GM19452 (cell line): ENCODE measurements around the gene DCAF12.
"Not testable (repeated sequence)": the region's sequence is repeated elsewhere in the genome, so short reads cannot be mapped to it uniquely, and the experiment has no call there.

Experiments used
- ATAC-seq: cut with Tn5 transposase; IDR thresholded peaks from one replicate; pipeline ENCODE4 v1.9.1; 2021; ENCODE audit not compliant: unreplicated experiment

The DCAF12 gene

DNA sequence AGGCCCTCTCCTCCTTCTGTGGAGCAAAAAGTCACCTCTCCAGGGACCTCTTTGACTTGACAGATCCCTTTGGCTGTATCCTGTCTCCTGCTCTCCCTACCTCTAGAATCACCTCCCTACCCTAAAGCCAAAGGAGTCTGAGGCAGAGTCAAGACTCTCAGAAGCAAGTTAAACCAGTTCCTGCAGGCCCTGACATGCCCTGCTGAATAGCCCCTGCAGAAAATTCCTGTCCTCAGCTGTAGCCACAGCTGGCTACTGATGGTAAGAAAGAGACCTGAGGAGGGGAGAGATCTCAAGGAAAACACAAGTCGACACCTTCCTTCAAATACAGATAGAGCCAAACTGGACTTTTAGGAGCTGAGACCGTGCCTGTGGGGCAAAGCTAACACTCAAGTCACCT lies 54.1 kb downstream of the DCAF12 start:
- no peak for ATAC-seq

GRCh38 chr9:34070606-34071324 lies 55.7 kb downstream of the DCAF12 start:
- no peak for ATAC-seq

DNA sequence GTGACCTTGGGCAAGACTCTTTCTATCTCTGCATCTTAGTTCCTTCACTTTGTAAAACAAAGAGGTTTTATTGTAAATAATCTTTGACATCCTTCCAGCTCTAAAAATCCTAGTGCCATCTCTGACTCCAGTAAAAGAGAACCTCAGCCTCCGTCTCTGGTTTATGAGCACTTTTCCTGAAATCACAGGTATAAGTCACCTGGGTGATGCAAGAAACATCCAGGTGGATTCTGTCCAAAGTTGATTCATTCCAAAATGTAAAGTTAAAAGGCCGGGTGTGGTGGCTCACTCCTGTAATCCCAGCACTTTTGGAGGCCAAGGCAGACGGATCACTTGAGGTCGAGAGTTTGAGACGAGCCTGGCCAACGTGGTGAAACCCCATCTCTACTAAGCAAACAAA lies 56.7 kb downstream of the DCAF12 start:
- no peak for ATAC-seq

GRCh38 chr9:34065541-34065940 lies 61.0 kb downstream of the DCAF12 start:
- ATAC-seq, result no peak

- no peak for ATAC-seq
Measured at GRCh38 chr9:34059954-34060353, 66.5 kb downstream of the DCAF12 start.

- ATAC-seq, result no peak
Measured at GRCh38 chr9:34059281-34059680, 67.2 kb downstream of the DCAF12 start.

DNA sequence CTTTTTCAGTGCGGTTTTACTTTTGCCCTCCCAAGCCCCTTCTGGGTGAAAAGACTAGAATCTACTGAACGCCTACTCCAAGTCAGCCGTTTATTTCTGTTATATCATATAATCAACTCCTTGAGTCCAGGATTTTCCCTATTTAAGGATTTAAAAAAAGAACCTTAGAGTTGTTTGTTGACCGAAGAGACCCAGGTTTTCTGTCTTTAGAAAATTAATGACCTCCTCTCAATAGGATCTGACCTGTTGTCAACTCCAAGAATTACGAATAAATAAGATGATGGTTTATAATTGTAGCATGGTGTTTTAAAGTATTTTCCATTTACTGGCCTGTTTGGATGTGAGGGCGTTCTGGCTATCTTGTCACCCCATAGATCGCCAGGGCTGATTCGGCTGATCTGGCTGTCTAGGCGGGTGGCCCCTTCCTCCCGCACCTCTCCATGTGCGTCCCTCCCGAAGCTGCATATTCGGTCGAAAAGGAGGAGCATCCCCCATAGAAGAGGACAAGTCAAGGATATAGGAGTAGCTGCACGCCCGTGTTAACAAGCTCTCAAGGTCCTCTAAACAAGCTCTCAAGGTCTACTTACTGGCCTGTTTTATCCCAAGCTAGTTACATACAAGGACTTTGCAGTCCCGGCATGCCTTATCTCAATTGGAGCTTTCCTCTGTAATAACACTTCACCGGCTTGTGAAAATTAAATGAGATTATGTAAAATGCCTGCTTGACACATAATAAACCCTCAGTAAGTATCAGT lies 76.7 kb downstream of the DCAF12 start:
- no peak for ATAC-seq

GRCh38 chr9:34048727-34049629 lies 77.5 kb downstream of the DCAF12 start, which contains the start of gene UBAP2:
Gene UBAP2 (minus strand): TSS chr9:34048887. CDS start chr9:34017148, 31,739 bp downstream.
- ATAC-seq, result peak; percentile 74

DNA sequence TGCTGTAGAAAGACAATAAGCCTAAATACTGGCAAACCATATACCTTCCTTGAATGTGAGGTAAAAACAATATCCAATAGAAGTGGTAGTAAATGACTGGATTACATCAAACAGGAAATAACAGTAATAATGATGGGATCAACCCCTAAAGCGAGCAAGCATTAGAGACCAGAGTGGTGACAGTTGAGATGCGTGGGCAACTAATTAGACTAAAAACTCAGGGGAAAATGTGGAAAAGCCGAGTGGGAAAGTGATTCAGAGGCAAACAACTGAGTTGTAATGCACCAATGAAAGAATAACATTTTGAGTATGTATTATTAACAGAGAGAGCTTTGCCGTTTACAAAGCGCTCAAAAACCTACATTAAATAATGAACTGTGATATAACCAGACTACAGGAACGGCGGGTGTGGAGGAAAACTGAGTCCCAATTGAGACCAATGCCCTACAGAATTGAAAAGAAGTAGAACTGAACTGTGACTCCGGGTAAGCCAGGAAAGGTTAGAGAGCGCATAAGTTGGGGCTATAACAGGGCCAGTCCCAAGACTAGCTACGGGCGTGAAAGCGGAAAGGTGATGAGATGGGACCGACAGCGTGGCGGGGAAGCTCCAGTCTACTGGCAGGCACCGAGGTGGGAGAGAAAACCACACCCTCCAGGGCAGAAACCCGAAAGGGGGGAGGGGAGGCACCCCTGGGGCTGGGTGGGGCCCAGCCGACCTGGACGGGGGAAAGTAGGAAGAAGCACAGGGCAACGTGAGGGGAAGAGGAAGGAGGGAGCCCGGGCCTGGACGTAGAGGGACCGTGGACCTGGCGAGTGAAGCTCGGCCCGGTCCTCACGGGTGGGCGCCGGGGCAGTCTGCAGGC lies 78.4 kb downstream of the DCAF12 start:
- peak; percentile 25 for ATAC-seq

GRCh38 chr9:34046784-34047379 lies 79.6 kb downstream of the DCAF12 start:
- ATAC-seq, result no peak

- ATAC-seq, result no peak
Measured at GRCh38 chr9:34045903-34046302, 80.6 kb downstream of the DCAF12 start.

- not testable (repeated sequence) for ATAC-seq
Measured at GRCh38 chr9:34042074-34042473, 84.4 kb downstream of the DCAF12 start.

DNA sequence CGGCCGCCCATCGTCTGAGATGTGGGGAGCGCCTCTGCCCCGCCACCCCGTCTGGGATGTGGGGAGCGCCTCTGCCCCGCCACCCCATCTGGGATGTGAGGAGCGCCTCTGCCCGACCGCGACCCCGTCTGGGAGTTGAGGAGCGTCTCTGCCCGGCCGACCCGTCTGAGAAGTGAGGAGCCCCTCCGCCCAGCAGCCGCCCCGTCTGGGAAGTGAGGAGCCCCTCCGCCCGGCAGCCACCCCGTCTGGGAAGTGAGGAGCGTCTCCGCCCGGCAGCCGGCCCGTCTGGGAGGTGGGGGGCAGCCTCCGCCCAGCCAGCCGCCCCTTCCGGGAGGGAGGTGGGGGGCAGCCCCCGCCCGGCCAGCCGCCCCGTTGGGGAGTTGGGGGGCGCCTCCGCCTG lies 87.6 kb downstream of the DCAF12 start:
- not testable (repeated sequence) for ATAC-seq

GRCh38 chr9:34037626-34038025 lies 88.9 kb downstream of the DCAF12 start:
- no peak for ATAC-seq

DNA sequence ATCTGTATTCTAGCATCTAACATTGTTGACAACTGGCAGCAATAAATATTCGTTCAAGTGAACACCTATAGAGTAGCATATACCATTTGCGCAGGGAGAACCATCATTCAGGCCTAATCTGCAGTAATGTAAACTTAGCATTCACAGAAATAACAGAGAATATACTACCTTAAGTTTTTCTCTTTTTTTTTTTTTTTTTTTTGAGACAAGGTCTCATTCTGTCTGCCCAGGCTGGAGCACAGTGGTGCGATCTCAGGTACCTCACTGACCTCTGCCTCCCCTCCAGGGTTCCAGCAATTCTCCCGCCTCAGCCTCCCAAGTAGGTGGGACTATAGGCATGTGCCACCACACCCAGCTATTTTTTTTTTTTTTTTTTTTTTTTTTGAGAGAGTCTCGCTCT lies 89.9 kb downstream of the DCAF12 start:
- no peak for ATAC-seq
